OCI-M2 (cell line): ENCODE results near the gene SPCS1.

ENCODE experiments used
- DNase-seq: peaks from one replicate; lab custom pipeline; 2025; ENCODE audit not compliant: unreplicated experiment; lab: John Stamatoyannopoulos, UW

Gene SPCS1

DNA sequence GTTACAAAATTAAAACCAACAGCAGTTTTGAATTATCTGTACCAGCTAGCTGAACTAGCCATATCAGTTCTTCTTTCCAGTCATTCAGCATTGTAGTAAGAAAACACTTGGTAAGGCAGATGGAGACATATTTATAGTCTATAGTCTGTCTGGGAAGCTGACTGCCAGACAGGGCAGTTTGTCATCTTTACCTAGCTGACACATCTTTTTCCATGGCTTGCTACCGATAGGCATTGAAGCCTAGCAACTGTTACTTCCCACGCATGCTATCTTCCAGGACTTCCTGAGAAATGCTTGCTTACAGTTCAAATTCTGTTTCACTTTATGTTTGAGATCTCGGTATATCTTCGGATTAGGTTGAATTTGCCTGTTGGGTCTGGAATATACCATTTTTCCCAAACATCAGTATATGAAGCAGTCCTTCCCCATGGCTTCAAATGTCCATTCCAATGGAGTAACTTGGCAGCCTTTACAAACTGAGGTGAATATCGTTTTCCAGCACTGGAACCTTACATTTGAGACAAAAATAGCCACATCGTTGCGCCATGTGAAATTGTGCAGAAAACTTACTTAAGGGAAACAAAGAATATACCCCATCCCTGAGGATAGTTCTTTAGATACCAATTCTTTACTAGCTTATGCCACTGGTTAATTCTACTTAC, 11.2 kb upstream of the SPCS1 start:
- DNase-seq = no peak

DNA sequence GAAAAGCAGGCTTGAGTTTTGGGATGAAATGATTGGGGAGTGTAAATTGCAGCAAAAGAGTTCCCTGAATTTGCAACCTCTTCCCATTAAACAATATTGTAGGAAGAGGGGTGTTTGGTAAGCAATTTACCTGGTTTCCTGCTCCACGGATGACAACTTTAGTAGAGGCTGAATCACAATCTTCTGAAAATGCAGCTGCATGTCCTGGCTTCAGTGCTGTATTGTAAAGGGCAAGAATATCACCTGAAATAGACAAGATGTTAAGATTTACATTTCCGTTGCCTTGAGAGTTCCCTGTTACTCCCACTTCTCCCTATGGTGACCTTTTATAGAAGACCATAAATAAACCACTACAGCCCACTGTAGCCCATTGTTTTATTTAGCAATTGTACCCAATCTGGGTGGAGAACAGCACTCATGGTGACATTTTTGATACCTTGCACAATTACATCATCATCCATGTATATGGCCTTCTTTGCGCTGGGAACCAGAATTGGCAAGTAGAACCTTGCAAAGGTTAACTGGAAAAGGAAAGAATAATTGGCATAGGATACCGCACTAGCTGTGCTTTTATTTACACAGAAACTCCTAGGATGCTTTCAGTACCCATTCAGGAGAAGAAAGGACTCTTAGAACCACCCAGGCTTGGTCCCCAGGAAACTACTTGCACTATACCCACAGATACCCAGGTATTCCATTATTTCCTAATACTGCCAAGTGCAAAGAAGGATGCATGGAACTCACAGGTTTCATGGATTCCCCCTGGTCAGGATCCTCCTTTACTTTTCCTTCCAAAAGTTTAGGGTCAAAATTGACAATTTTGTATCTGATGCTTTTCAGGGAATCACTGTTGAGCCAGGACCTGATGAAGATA, 9.9 kb upstream of the SPCS1 start:
- no peak for DNase-seq

DNA sequence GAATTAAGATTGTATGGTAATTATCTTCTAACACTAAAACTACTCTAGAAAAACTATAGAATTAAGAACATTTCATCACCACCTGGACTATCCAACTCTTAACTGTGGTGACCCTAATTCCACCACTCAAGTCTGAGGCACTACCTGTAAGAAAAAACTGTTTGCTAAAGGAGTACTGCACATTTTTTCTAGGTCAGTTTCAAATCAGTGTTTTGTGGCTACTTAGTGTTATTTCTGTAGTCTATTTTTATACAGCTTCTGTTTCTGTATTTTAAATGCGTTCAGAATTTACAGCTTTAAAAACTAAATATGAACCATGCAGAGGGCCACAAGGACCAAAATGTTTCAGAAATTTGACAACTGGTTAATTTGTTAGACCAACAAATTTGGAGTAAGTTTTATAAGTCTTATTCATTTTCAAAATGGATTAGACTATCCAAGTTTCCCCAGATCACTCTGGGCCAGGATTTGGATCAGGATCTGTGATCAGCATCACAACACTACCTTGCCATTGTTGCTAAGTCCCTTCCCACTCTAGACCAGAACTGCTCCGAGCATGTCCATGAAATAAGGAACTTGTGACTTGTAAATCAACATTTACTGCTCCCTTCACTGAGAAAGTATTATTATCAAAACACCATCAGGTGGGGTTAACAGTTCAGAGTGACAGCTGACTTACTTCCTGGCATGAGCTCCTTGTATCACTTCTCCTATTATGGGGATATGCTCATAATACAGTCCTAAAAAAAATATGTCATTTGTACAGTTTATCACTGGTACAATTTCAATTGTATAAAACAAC, 8.9 kb upstream of the SPCS1 start:
- no peak for DNase-seq

DNA sequence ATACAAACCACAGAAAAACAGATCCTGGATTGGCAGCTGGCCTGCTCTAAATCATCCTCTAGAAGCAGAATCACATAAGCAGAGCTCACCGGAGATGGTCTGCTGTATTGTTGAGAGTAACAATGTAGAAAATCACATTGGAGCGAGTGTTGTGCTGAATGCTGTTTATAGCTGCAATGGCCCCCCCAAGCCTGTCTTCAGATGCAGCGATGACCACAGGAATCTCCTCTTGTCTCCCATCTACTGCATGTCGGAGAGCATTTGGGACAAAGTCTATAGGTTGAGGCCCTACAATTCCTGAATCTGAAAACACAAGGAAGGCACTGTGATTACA, 8.3 kb upstream of the SPCS1 start:
- DNase-seq = no peak

DNA sequence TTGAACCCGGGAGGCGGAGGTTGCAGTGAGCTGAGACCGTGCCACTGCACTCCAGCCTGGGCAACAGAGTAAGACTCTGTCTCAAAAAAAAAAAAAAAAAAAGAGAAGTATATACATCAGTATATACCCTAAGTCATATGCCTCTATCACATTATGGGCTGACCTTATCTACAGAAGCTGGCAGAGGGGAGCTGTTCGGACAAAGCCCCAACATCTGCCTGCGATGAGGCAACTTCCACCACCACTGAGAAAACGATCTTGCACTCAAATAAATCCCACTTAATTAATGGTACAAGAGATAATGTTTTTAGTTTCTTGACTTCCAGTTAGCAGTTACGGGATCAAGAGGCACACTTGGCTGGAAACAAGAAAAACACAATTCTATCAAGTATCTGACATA, 2.6 kb upstream of the SPCS1 start:
- no peak for DNase-seq

DNA sequence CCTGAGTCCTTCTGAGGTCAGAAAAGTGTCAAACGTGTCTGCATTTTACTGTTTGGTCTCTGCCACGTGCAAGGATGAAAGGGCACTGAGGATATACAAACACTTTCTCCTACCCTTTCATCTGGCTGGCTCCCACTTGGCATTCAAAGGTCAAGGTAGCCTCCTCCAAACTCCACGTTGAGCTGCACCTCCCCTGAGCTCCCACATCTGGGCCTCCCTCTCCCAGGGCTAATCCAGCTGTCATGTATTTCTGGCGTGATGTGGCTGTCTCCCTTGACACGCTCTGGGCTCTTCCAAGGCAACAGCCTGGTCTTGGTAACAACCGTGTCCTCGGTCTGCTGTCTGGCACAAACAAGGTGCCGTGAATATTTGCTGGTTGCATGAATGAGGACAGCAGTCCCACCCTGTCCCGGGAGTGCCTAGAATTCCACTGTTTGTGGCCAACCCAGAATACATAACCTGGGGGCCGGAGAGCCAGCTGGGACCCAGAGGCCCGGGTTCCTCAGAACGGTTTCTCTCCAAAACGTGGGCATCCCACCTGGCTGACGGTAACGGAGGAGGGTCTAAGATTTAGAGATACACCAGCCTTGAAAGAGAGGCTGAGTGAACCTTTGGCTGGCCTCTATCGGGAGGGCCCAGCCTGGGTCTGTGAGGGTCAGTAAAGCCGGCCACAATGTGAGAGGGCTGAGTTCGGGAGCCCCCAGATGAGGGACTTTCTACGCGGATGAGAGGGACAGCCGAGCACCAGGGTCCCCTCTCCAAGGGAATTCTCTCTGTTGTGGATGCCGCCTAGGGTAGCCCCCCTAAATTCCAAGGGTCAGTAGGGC, 1.1 kb upstream of the SPCS1 start:
- DNase-seq = no peak

DNA sequence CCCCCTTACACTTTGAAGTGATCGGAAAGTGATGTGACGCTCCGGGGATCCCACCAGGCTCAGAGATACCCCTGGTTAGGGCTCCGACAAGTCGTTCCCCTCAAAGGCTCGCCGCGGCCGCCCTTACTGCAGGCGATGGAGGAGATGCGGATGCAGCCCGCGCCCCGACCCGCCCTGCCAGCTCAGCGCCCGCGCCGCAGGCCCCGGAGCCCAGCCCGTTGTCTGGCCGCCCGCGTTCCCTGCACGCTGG, 543 bp upstream of the SPCS1 start:
- no peak for DNase-seq

DNA sequence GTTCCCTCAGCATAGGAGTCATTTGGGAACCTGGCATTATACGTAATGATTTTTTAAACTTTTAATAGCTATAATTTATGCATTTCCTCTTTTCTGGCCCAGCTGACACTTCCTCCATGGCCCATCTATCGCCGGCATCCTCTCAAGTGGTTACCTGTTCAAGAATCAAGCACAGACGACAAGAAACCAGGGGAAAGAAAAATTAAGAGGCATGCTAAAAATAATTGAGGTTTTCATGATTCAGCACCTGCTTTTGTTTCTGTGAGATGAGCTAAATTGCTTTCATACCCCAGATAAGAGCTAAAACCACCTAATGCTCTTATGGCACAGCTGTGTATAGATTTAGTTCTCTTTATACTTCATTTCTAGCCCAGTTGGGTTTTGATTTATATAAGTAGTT, 1.7 kb downstream of the SPCS1 start:
- DNase-seq = no peak

DNA sequence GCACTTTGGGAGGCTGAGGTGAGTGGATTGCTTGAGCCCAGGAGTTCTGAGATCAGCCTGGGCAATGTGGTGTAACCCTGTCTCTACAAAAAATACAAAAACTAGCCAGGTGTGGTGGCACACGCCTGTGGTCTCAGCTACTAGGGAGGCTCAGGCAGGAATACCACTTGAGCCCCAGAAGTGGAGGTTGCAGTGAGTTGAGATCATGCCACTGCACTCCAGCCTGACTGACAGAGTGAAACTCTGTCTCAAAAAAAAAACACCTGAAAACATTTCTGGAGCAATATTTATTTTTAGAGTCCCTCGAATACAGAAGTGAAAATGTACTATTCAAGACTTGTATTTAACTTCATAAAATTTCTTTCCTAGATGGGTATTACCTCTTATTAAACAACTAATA, 4.6 kb downstream of the SPCS1 start:
- DNase-seq = no peak

DNA sequence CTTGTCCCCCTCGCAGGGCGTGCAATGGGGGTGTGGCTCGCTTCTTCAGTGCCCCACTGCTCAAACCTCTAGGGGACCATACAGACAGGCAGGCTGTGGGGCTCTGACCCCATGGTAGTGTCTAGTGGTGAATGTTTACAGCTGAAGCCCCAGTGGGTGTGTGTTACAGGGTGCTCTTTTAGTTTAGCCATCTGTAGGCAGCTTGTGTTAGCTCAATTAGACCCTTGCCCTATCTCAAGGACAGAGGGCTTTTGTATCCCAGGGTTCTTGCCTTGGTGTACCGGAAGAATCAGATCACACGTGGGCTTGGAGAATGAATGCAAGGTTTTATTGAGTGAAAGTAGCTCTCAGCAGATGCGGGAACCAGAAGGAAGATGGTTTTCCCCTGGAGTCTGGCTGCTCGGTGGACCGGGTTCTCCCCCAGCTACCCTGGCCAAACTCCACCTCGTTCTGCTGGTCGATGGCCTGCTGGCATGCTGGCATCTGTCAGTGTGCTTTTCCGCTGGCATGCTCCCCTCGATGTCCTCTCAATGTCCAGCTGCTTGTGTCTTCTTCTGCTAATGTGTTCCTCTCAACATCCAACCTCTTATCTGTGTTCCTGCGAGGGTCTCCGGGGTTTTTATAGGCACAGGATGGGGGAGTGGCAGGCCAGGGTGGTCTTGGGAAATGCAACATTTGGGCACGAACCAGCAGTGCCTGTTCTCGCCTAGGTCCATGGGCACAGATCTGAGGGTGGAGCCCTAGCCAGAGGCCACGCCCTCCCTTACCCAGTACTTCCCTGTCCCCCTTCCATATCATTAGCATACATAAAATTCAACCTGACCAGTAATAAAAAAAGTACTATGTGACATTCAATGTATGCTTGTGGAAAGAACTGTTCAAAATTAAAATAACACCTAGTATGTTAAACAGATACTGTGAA, 6.6 kb downstream of the SPCS1 start:
- no peak for DNase-seq

DNA sequence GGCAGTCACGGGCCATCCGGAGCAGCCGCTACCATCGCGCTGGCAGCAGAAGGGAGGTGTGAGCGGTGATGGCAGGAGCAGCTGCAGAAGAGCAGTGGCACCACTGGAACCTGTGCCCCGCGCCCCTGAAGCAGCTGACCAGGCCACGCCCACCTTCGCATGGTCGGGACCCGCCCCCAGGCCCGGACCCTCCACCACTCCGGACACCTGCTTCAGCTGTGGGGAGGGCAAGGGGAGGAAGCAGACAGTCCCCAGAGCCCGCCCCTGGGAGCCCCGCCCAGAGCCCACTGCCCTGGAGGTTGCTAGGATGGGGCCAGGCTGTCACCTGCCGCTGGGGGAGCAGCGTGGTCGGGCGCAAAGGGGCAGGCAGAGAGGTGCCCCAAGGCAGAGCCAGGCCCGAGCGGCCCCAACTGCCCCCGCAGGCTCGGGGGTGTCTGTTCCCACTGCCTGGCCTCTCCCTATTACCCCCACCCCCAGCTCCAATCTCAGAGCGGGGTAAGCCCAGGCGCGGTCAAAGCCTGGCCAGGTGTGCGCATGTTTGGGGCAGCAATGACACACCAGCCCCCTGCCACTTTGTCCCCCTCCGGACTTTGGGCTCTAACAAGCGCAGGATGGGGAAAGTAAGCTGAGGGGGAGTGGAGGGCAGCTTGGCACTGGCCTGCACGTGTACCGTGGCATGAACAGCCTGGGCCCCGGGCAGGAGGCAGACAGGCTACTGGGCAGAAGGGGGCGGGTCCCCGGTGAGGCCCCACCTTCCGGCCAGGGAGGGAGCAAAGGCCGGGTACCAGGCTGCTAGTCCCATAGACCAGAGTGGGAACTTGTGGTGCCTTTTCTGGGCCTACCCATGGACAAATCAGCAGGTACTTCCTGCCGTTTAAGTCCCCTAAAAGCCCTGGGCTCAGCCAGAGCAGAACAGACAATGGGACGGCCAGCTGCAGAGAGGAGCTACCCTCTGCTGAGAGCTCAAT, 8.7 kb downstream of the SPCS1 start:
- no peak for DNase-seq

DNA sequence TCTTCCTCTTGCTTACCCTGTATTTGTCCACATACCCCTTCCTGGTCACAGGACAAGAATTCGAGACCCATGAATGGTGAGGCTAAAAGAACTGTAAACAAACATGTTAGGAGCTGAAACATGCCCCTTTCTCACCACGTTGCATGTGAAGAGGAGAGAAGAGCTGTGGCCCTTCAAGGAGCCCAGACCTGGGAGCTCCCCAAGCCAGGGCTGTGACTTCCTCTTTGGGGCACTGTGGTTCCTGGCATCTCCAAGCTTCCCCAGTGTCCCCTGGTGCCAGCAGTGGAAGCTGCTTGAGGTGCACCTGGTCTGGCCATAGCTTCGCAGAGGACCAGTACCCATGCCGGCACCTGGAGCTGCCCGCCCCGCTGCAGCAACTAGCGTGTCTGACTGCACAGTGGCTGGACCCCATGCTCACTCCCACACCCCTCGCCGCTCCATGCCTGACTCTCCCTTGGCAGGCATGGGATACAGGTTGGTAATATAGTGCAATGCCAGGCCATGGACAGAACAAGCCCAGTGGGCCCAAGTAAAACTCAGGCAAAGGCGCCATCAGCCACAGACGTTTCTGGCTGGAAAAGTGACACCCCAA, 9.9 kb downstream of the SPCS1 start:
- no peak for DNase-seq

DNA sequence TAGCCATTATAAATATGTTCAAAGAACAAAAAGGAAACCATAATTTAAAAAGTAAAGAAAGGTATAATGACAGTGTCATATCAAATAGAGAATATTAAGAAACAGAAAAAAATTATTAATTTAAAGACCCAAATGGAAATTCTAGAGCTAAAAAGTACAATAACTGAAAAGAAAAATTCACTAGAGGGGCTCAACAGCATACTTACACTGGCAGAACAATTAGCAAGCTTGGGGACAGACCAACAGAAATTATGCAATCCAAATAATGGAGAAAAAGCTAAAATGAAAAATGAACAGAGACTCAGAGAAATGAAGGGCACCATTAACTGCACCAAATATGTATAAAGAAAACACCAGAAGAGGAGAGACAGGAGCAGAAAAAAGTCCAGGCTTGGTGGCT, 13.7 kb downstream of the SPCS1 start:
- no peak for DNase-seq

DNA sequence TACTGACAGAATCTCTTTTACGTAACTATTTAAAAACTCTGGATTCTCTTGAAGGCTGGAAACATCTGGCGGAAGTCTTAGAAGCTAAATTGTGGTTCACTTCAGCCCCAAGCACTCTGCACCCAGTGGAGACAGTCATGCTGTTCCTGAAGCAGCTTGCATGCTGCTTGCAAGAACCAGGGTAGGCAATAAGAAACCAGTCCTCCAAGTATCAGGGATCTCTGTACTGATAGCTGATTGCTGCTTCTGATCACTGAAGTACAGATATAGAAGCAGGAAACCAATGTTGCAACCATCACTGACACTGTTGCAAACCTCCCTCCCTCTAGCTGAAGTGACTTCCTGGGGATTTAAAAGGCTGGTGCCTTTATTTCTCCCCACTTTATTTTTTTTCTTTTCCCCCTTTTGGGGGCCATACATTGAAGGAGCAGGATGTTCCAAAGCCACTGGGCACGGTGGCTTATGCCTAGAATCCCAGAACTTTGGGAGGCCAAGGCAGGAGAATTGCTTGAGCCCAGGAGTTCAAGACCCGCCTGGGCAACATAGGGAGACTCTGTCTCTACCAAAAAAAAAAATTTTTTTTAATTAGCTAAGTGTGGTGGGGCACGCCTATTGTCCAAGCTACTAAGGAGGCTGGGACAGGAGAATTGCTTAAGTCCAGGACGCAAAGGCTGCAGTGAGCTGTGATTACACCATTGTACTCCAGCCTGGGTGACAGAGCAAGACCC, 15.3 kb downstream of the SPCS1 start:
- no peak for DNase-seq

DNA sequence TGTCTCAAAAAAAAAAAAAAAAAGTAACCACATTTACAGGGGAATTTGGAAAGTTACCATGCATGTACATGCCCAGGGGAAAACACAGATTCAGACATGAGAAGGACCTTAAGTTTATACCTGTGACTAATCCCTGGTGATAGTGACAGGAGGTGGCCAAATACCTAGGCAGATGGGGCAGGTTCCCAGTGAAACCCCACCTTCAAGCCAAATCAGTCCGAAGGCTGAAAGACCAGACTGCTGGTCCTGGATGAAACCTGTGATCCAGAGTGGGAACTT, 15.8 kb downstream of the SPCS1 start:
- DNase-seq = no peak

DNA sequence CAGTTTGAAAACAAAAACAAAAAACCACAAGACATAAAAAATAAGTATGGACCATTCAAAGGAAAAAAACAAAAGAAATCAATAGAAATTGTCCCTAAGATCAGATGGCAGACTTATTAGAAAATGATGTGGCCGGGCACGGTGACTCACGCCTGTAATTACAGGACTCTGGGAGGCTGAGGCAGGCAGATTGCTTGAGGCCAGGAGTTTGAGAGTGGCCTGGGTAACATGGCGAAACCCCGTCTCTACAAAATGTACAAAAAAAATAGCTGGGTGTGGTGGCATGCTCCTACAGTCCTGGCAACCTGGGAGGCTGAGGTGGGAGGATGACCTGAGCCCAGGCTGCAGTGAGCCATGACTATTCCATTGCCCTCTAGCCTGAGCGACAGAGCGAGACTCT, 16.6 kb downstream of the SPCS1 start:
- DNase-seq = no peak

DNA sequence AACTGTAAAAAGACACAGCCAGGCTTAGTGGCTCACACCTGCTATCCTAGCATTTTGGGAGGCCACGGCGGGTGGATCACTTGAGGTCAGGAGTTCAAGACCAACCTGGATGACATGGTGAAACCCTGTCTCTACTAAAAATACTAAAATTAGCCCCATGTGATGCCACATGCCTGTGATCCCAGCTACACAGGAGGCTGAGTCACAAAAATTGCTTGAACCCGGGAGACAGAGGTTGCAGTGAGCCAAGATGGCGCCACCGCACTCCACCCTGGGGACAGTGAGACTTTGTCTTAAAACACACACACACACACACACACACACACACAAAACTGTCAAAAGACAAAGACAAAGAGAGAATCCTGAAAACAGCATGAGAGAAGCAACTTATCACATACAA, 18.0 kb downstream of the SPCS1 start:
- DNase-seq = no peak

DNA sequence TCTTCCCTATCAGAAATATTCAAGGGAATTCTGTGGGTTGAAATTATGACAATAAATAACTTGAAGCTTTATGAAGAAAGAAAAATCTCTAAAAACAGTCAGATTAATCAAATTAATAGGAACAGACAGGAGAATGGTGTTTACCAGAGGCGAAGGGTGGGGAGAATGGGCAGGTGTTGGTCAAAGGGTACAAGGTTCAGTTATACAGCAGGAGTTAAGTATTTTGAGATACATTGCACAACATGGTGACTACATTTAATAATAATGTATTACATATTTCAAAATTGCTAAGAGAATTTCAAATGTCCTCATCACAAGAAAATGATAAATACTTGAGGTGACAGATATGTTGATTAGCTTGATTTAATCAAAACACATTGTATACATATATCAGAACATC, 18.6 kb downstream of the SPCS1 start:
- no peak for DNase-seq
